Stimulated activated CD4-positive, alpha-beta T cell treated with anti-CD3 and anti-CD28 coated beads, Interleukin-2, amount 100 ng/mL, for 48 hours (primary cell): Measurements from ENCODE around the gene RNF11.
"Not testable (repeated sequence)": the region's sequence is repeated elsewhere in the genome, so short reads cannot be mapped to it uniquely, and the experiment has no call there.

Experiments used
- DNase-seq, 2 donors: peaks; one replicate each; pipeline ENCODE4 v3.0.0-alpha.2; 2020

RNF11 gene, protein sequence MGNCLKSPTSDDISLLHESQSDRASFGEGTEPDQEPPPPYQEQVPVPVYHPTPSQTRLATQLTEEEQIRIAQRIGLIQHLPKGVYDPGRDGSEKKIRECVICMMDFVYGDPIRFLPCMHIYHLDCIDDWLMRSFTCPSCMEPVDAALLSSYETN

DNA sequence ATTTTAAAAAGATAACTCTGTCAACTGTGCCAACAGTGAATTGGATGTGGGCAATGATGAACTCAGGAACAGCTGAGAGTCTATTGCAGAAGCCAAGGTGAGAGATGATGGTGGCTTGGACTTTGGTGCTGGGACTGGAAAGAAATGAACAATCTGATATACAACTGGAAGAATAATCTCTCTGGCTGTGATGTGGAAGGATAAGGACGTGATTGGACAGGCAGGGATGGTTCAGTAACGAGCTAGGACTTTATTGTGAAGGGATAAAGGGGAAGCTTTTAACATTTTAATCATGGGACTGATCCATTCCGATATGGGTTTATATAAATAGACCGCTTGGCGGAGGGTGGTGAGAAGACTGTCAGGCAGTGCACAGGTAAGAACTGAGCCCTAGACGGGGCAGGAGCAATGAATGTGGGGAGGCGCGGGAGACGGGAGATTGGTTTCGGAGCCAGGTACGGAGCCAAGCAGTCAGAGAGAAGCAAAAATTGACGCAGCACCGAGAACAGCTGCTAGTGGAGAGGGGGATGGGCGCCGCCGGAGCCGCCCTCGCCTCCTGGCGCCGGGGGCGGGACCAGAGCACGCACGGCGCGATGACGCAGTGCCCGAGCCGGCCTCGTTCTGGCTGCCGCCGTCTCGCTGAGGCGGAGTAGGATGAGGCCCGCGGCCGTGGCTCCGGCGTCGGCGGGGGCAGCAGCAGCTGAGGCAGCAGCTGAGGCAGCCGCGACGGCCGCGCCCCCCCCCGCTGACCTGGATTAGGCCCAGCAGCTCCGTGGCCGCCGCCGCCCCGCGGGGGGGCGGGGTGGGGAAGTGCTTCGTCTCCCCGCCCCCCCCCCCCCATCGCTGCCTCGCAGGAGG lies at the start of gene RNF11:
Gene RNF11, plus strand, starts transcription at position 601 of the 858 bp plus-strand sequence. CDS start 484 bp downstream, outside the sequence.
- DNase-seq = peak; percentile 83 to 88

GRCh38 chr1:51188230-51188629 lies 47.8 kb upstream of the RNF11 start:
- DNase-seq = no peak

- peak; percentile 40 to 50 for DNase-seq
Measured at GRCh38 chr1:51189421-51190073, 46.5 kb upstream of the RNF11 start.

DNA sequence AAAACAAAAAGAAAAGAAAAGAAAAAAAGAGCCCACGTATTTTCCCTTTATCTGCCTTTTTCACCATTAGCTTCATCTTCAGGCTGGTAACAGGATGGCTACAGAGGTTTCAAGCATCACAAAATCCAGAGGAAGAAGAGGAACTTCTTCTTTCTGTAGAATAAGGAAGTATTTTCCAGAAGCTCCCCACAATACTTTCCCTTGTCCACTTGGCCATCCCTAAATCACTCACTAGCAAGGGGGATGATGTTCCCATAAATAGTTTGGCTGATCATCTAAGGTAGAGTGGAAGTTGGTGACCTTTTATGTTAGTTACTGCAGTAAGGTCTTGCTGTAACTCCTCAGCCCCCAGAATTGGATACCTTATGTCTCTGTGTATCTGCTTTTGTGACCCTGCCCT lies 45.1 kb upstream of the RNF11 start:
- DNase-seq = no peak

- peak; percentile 61 to 62 for DNase-seq
Measured at GRCh38 chr1:51192213-51192843, 43.7 kb upstream of the RNF11 start.

GRCh38 chr1:51193564-51193963 lies 42.5 kb upstream of the RNF11 start:
- no peak for DNase-seq

DNA sequence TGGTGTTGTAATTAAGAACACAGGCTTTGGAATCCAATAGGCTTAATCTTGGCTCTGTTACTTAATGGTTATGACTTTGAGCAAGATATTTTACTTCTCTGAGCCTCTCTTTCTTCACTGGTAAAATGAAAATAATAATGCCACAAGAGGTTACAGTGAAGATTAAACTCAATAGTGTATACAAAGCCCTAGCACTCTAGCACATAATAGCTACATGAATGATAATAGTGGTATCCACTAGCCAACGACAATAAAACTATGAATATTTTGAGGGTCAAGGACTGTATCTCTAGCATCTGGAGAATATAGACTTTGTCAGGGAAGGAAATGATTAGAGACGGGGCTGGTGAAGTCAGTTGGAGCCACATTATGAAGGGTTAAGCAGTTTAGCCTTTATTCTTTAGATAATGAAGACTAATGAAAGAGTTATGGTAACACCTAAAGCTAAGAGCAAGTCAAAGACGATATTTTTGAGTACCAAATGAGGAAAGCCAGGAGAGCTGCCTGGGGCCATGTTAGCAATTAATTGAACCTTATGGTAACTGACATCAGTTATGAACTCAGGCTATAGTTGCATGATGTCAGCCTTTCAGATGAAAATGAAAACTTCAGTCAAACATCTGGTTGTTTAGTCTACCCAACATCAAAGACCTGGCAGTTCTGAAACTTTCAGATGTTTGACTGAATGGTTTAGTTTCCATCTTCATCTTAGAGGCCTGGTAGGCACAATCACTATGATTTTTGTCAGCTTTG lies 32.8 kb upstream of the RNF11 start:
- DNase-seq = no peak

DNA sequence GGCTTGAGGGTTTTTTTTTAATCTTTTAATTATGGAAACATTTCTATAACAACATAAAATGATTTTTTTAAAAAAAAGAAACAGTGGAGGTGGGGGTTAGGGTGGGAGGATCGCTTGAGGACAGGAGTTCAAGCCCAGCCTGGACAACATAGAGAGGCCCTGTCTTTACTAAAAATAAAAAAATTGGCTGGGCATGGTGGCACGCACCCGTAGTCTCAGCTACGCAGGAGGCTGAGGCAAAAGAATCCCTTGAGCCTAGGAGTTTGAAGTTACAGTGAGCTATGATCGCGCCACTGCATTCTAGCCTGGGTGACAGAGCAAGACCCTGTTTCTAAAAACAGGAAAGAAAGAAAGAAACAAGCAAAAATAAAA lies 32.2 kb upstream of the RNF11 start:
- no peak for DNase-seq

DNA sequence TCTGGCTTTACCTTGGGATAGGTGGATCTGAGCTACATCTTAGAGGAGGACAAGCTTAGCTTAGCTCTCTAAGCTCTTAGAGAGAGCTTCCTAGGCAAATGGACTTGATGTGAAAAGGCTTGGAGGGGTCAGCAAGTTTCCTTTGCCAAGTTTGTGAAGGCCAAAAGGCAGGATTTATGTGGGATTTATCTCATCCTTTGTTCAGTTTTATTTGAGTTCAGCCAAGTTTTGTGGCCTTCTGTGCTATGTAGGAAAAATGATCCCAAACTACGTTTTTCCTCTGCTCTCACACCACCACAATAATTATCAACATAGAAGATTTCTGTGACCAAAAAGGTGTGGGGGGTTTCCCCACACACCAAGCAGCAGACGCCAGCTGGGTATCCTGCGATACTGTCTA lies 26.0 kb upstream of the RNF11 start:
- no peak for DNase-seq

GRCh38 chr1:51210676-51211075 lies 25.4 kb upstream of the RNF11 start:
- no peak for DNase-seq

DNA sequence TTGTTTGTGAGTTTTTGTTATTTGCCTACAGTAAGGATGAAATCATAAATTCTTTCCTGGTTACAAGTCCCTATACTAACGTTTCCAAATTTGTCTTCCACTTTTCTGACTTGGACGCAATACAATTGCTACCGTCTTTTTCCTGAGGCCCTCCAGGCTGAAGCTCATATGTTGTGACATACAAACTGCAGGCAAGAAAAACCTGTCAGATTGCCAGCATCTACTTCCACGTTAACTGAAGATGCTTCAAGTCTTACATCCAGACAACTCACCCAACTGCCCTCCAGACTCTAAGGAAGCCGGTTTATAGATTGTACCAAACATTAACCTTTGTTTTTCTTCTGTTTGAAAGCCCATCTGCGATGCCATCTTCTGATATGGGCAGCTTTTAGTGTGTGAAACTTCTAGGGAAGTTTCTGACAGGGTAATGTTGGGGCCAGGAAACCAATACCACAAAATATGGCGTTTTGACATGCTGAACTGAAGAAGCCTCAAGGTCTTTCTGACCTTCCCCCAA lies 21.4 kb upstream of the RNF11 start:
- DNase-seq = no peak

GRCh38 chr1:51215169-51215568 lies 20.9 kb upstream of the RNF11 start:
- DNase-seq = no peak

- DNase-seq = no peak
Measured at GRCh38 chr1:51216631-51217030, 19.4 kb upstream of the RNF11 start.

DNA sequence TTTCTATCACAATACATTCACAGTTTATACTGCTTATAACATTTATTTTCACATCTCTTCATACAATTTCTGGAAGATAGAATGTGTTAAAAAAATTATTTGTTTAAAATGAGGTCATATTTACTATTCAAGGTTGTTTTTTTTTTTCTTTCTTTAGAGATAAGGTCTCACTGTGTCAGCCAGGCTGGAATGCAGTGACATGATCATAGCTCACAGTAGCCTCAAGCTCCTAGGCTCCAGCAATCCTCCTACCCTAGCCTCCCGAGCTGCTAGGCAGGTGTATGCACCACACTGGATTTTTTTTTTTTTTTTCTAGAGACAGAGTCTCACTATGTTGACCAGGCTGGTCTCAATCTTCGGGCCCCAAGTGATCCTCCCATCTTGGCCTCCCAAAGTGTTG lies 19.0 kb upstream of the RNF11 start:
- DNase-seq = no peak

DNA sequence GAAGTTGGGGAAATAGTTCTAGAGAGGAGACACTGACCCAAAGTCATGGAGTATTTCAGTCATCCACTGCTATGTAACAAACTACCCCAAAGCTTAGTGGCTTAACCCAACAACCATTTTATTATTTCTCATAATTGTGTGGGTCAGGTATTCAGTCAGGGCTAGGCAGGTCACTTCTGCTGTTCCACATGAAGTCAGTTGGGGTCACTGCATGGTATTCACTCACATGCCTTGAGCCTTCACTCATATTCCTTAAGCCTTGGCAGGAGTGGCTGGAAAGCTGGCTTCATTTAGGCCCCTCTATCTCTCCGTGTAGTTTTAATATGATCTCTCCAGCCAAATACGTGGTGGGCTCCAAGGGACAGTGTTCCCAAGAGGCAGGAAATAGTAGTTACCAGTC lies 17.5 kb upstream of the RNF11 start:
- no peak for DNase-seq

- DNase-seq = no peak
Measured at GRCh38 chr1:51219022-51219421, 17.1 kb upstream of the RNF11 start.

DNA sequence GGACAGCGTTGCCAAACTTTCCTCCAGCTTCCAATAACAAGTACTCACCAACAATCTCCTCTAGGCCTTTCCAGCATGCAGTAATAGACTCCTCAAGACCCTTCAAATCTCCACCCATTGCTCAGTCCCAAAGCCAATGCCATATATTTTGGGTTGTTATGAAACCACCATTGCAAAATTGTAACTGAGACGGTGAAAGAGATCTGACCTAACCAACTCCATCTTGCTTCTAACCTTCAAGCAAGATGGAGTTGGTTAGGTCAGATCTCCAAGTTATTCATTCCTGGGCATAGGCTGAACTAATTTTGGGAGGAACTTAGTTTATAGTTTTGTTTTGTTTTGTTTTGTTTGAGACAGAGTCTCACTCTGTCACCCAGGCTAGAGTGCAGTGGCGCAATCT lies 14.5 kb upstream of the RNF11 start:
- DNase-seq = not testable (repeated sequence)

DNA sequence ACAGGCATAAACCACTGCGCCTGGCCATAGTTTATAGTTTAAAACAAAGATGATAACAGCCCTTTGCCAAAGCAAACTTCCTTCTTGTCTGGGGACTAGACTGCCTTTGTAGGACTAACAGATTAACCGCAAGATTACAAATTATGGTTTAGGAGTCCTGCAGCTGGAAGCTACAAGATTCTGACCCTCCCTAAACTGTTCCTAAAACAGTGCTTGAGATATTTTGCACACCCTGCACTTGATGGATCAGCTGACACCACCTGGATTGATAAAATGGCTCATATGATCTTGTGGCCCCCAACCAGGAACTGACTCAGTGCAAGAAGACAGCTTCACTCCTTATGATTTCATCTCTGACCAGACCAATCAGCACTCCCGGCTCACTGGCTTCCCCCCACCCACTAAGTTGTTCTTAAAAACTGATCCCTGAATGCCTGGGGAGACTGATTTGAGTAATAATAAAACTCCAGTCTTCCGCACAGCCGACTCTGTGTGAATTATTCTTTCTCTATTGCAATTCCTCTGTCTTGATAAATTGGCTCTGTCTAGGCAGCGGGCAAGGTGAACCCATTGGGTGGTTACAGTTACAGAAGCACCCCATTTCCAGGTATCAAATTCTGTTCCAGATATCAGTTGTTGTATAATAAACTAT lies 13.8 kb upstream of the RNF11 start:
- no peak for DNase-seq

DNA sequence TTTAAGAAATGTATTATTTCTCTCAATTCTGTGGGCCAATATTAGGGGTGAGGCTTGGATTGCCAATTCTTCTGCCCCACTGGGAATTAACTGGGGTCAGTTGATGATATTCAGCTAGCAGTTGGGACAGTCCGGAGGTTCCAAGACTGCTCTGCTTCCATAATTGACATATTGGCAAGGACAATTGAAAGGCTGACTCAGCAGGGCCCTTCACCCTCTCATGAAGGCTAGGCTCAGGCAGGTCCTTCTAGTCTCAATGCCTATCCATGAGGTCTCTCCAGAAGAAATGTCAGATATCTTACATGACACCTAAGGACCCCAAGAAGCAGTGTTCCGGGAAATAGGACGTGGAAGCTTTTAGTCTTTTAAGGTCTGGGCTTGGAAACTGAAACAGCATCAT lies 13.3 kb upstream of the RNF11 start:
- no peak for DNase-seq

DNA sequence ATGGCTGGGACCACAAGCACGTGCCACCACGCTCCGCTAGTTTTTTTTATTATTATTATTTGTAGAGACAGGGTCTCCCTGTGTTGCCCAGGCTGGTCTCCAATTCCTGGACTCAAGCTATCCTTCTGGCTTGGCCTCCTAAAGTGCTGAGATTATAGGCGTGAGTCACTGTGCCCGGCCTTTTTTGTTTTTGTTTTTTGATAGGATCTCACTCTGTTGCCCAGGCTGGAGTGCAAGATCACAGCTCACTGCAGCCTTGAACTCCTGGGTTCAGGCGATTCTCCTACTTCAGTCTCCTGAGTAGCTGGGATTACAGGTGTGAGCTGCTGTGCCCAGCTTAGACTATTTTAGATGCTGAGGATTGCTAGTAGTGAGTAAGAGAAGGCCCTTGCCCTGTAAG lies 11.8 kb upstream of the RNF11 start:
- DNase-seq = no peak

- not testable (repeated sequence) for DNase-seq
Measured at GRCh38 chr1:51227231-51227960, 8.7 kb upstream of the RNF11 start.
